SK-N-SH treated with all-trans-retinoic acid at 6 μM for 48 hours (cell line): Measurements from ENCODE around the gene TTC16.
A peak's percentile ranks its signal among the peaks of the same experiment; 100 is the strongest.

Experiments used
- ATAC-seq: fragments of 200-7000 bp; cut with Tn5 transposase; 3 replicates; pipeline ENCODE4 v1.9.1; 2020; ENCODE audit warnings: mild to moderate bottlenecking, moderate library complexity
- ARNTL ChIP-seq: fragments of 450-650 bp; formaldehyde crosslinking; IDR thresholded peaks from 2 replicates; pipeline ENCODE4 v1.5.0; 2020; ENCODE audit warnings: low read depth, mild to moderate bottlenecking, moderate library complexity, borderline replicate concordance
- BACH2 ChIP-seq: fragments of 250-450 bp; sonication (Bioruptor Pico); IDR thresholded peaks from 2 replicates; pipeline ENCODE4 v1.9.0; 2021; ENCODE audit warnings: mild to moderate bottlenecking, borderline replicate concordance
- CREB5 ChIP-seq: fragments of 250-450 bp; sonication (Bioruptor Pico); IDR thresholded peaks from 2 replicates; pipeline ENCODE4 v1.5.1; 2020; ENCODE audit warnings: low read depth, mild to moderate bottlenecking, moderate library complexity
- CSDC2 ChIP-seq: fragments of 250-450 bp; sonication (Bioruptor Pico); IDR thresholded peaks from 2 replicates; pipeline ENCODE4 v1.5.0; 2020; ENCODE audit warnings: mild to moderate bottlenecking, moderate library complexity
- CSRNP3 ChIP-seq: fragments of 250-450 bp; sonication (Bioruptor Pico); IDR thresholded peaks from 2 replicates; pipeline ENCODE4 v1.5.1; 2021; ENCODE audit warnings: mild to moderate bottlenecking, moderate library complexity
- ESRRG ChIP-seq: fragments of 250-450 bp; sonication (Bioruptor Pico); IDR thresholded peaks from 2 replicates; pipeline ENCODE4 v1.6.1; 2021; ENCODE audit warnings: mild to moderate bottlenecking
- GLIS3 ChIP-seq: fragments of 250-450 bp; sonication (Bioruptor Pico); IDR thresholded peaks from 2 replicates; pipeline ENCODE4 v1.5.0; 2020; ENCODE audit warnings: mild to moderate bottlenecking, moderate library complexity
- ISL1 ChIP-seq: fragments of 250-450 bp; sonication (Bioruptor Pico); IDR thresholded peaks from 2 replicates; pipeline ENCODE4 v2.1.2; 2022; ENCODE audit warnings: mild to moderate bottlenecking, moderate library complexity
- OSR1 ChIP-seq: fragments of 250-450 bp; sonication (Bioruptor Pico); IDR thresholded peaks from 2 replicates; pipeline ENCODE4 v1.8.0; 2022; ENCODE audit warnings: moderate library complexity, mild to moderate bottlenecking, inconsistent platforms
- PATZ1 ChIP-seq: fragments of 250-450 bp; sonication (Bioruptor Pico); IDR thresholded peaks from 2 replicates; pipeline ENCODE4 v1.8.0; 2020; ENCODE audit warnings: mild to moderate bottlenecking, moderate library complexity, borderline replicate concordance
- POU6F1 ChIP-seq: fragments of 250-450 bp; sonication (Bioruptor Pico); IDR thresholded peaks from 2 replicates; pipeline ENCODE4 v1.8.0; 2021; ENCODE audit warnings: low read depth, mild to moderate bottlenecking, moderate library complexity, borderline replicate concordance
- PPARA ChIP-seq: fragments of 250-450 bp; sonication (Bioruptor Pico); IDR thresholded peaks from 2 replicates; pipeline ENCODE4 v1.5.0; 2020; ENCODE audit warnings: mild to moderate bottlenecking, borderline replicate concordance
- RARB ChIP-seq: fragments of 250-450 bp; sonication (Bioruptor Pico); IDR thresholded peaks from 2 replicates; pipeline ENCODE4 v1.8.0; 2021; ENCODE audit warnings: mild to moderate bottlenecking, moderate library complexity
- SNAI2 ChIP-seq: fragments of 250-450 bp; sonication (Bioruptor Pico); IDR thresholded peaks from 2 replicates; pipeline ENCODE4 v1.5.0; 2020; ENCODE audit warnings: mild to moderate bottlenecking, moderate library complexity
- TCF4 ChIP-seq: fragments of 250-450 bp; sonication (Bioruptor Pico); IDR thresholded peaks from 2 replicates; pipeline ENCODE4 v1.8.0; 2021; ENCODE audit warnings: mild to moderate bottlenecking, moderate library complexity, borderline replicate concordance
- TOX ChIP-seq: fragments of 250-450 bp; sonication (Bioruptor Pico); IDR thresholded peaks from 2 replicates; pipeline ENCODE4 v1.8.0; 2021; ENCODE audit warnings: mild to moderate bottlenecking, moderate library complexity, borderline replicate concordance
- TSHZ2 ChIP-seq: fragments of 250-450 bp; sonication (Bioruptor Pico); IDR thresholded peaks from 2 replicates; pipeline ENCODE4 v1.5.0; 2020; ENCODE audit warnings: mild to moderate bottlenecking, moderate library complexity
- ZFP3 ChIP-seq: fragments of 250-450 bp; sonication (Bioruptor Pico); IDR thresholded peaks from 2 replicates; pipeline ENCODE4 v1.5.0; 2020; ENCODE audit warnings: mild to moderate bottlenecking, moderate library complexity
- ZFP30 ChIP-seq: fragments of 450-650 bp; formaldehyde crosslinking; IDR thresholded peaks from 2 replicates; pipeline ENCODE4 v1.5.0; 2022; ENCODE audit warnings: mild to moderate bottlenecking, moderate library complexity
- ZNF565 ChIP-seq: fragments of 450-650 bp; formaldehyde crosslinking; conservative IDR thresholded peaks from 2 replicates; pipeline ENCODE4 v1.5.0; 2020; ENCODE audit warnings: low read depth, mild to moderate bottlenecking, moderate library complexity
- ZNF8 ChIP-seq: fragments of 450-650 bp; formaldehyde crosslinking; IDR thresholded peaks from 2 replicates; pipeline ENCODE4 v1.5.0; 2020; ENCODE audit warnings: mild to moderate bottlenecking, moderate library complexity

Gene TTC16

GRCh38 chr9:127715470-127716337, at the start of gene TTC16, which contains the start of gene PTRH1:
Gene TTC16 (plus strand): TSS chr9:127716079. CDS start chr9:127716146, 67 bp downstream.
Gene PTRH1 (minus strand): TSS chr9:127715663. CDS start chr9:127715639, 24 bp downstream.
- no peak for TF ChIP-seq PATZ1 (CRISPR knock-in tag)
- no peak for TF ChIP-seq SNAI2
- no peak for TF ChIP-seq TOX (CRISPR knock-in tag)
- no peak for TF ChIP-seq CSDC2
- no peak for TF ChIP-seq ARNTL (CRISPR knock-in tag)
- TF ChIP-seq ISL1 (CRISPR knock-in tag) = no peak
- no peak for TF ChIP-seq POU6F1 (CRISPR knock-in tag)
- TF ChIP-seq CREB5 = no peak
- no peak for TF ChIP-seq ZNF8 (CRISPR knock-in tag)
- no peak for TF ChIP-seq BACH2 (CRISPR knock-in tag)
- no peak for TF ChIP-seq RARB (CRISPR knock-in tag)
- TF ChIP-seq GLIS3 (CRISPR knock-in tag) = no peak
- no peak for TF ChIP-seq ZFP30 (CRISPR knock-in tag)
- TF ChIP-seq ZNF565 = no peak
- no peak for TF ChIP-seq ZFP3 (CRISPR knock-in tag)
- TF ChIP-seq ESRRG = no peak
- TF ChIP-seq OSR1 (CRISPR knock-in tag) = no peak
- TF ChIP-seq, all 23 proteins: peak for 0
- peak; percentile 96 for ATAC-seq

GRCh38 chr9:127667127-127667844, 48.6 kb upstream of the TTC16 start:
- no peak for TF ChIP-seq TCF4
- TF ChIP-seq TOX (CRISPR knock-in tag) = no peak
- no peak for TF ChIP-seq GLIS3 (CRISPR knock-in tag)
- no peak for TF ChIP-seq RARB (CRISPR knock-in tag)
- TF ChIP-seq SNAI2 = no peak
- no peak for TF ChIP-seq PPARA (CRISPR knock-in tag)
- no peak for TF ChIP-seq ZFP30 (CRISPR knock-in tag)
- TF ChIP-seq TSHZ2 (CRISPR knock-in tag) = no peak
- no peak for TF ChIP-seq ZFP3 (CRISPR knock-in tag)
- no peak for TF ChIP-seq CSDC2
- TF ChIP-seq ARNTL (CRISPR knock-in tag) = no peak
- TF ChIP-seq CREB5 = no peak
- no peak for TF ChIP-seq ZNF8 (CRISPR knock-in tag)
- TF ChIP-seq POU6F1 (CRISPR knock-in tag) = no peak
- TF ChIP-seq CSRNP3 (CRISPR knock-in tag) = no peak
- TF ChIP-seq ZNF565 = no peak
- TF ChIP-seq, all 23 proteins: peak for 0
- ATAC-seq = no peak
